Measurements from ENCODE around the gene AK3. TPM values are rescaled to one million over a fixed set of nuclear protein-coding genes. Genes with fewer than 3 reads are reported as not detected.

The AK3 gene
- total and polyA plus RNA-seq, 2 of the 8 experiments (the other 6 are each of a cell fraction or from before 2014, with no cell fraction given): 8.9 to 30.0 TPM

- no peak for TF ChIP-seq GTF2F1 (IDR thresholded peaks at IDR 0.05; ENCODE audit: borderline replicate concordance, low read depth, low read length)
Observed at GRCh38 chr9:4684820-4685219, 56.2 kb downstream of the AK3 start (continued).

Data from H1 (cell line).